Peyer's patch (tissue), 4 donors: ENCODE measurements around the gene CTPS2.
"Not testable (repeated sequence)": the region's sequence is repeated elsewhere in the genome, so short reads cannot be mapped to it uniquely, and the experiment has no call there.

ENCODE experiments used
- CTCF ChIP-seq, 6 experiments: fragments of 450-650 bp in 4 of 6; fragments of 200-600 bp in 2 of 6; sonication (generic) in 1 of 6; IDR thresholded peaks; one replicate each; pipeline ENCODE4 v1.5.1; 2017 to 2019; ENCODE audit warnings: antibody characterized with exemption in 6 of 6, mild to moderate bottlenecking in 3 of 6, moderate library complexity in 1 of 6
- POLR2A ChIP-seq, 2 donors: fragments of 450-650 bp; IDR thresholded peaks; one replicate each; pipeline ENCODE4 v1.5.1; 2017; ENCODE audit warnings: antibody characterized with exemption in 2 of 2, mild to moderate bottlenecking in 2 of 2, moderate library complexity in 2 of 2

GRCh38 chrX:16715638-16716037, 3.2 kb upstream of the CTPS2 start:
- not testable (repeated sequence) for TF ChIP-seq CTCF, POLR2A (IDR thresholded peaks at IDR 0.05)
